NCI-H2171 (cell line): ENCODE measurements around the gene PPIL4.
A peak's percentile ranks its signal among the peaks of the same experiment; 100 is the strongest.

Experiments
- DNase-seq: peaks from one replicate; lab custom pipeline; 2025; lab: John Stamatoyannopoulos, UW

Gene PPIL4

GRCh38 chr6:149459761-149460160 is 86.1 kb downstream of the PPIL4 start:
- no peak for DNase-seq

GRCh38 chr6:149458806-149459205 is 87.0 kb downstream of the PPIL4 start:
- no peak for DNase-seq

GRCh38 chr6:149458196-149458595 is 87.6 kb downstream of the PPIL4 start:
- DNase-seq: no peak

GRCh38 chr6:149457316-149457884 is 88.4 kb downstream of the PPIL4 start:
- peak; percentile 13 for DNase-seq

GRCh38 chr6:149456311-149457021 is 89.4 kb downstream of the PPIL4 start:
- no peak for DNase-seq

- no peak for DNase-seq
Observed at GRCh38 chr6:149455031-149455732, 90.7 kb downstream of the PPIL4 start.
